HG03460 (cell line): ENCODE results near the gene ANKRD12.
"Not testable (repeated sequence)": the region's sequence is repeated elsewhere in the genome, so short reads cannot be mapped to it uniquely, and the experiment has no call there.

ENCODE experiments used
- ATAC-seq: cut with Tn5 transposase; IDR thresholded peaks from one replicate; pipeline ENCODE4 v1.9.1; 2021; ENCODE audit not compliant: unreplicated experiment

Gene ANKRD12

GRCh38 chr18:9140381-9140780 lies 3.8 kb downstream of the ANKRD12 start:
- no peak for ATAC-seq

- no peak for ATAC-seq
Observed at GRCh38 chr18:9140984-9141383, 4.4 kb downstream of the ANKRD12 start.

DNA sequence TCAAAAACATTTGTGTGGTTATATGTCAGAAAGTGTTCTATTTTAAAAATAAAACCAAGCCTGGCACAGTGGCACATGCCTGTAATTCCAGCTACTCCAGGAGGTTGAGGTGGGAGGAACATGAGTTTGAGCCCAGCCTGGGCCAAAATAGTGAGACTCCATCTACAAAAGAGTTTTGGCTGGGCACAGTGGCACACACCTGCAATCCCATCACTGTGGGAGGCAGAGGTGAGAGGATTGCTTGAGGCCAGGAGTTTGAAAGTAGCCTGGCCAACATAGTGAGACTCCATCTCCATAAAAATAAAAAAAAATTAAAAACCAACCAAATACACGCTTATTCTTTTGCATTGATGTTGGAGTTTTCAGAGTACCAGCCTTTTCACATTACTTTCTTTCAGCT lies 9.6 kb downstream of the ANKRD12 start:
- no peak for ATAC-seq

DNA sequence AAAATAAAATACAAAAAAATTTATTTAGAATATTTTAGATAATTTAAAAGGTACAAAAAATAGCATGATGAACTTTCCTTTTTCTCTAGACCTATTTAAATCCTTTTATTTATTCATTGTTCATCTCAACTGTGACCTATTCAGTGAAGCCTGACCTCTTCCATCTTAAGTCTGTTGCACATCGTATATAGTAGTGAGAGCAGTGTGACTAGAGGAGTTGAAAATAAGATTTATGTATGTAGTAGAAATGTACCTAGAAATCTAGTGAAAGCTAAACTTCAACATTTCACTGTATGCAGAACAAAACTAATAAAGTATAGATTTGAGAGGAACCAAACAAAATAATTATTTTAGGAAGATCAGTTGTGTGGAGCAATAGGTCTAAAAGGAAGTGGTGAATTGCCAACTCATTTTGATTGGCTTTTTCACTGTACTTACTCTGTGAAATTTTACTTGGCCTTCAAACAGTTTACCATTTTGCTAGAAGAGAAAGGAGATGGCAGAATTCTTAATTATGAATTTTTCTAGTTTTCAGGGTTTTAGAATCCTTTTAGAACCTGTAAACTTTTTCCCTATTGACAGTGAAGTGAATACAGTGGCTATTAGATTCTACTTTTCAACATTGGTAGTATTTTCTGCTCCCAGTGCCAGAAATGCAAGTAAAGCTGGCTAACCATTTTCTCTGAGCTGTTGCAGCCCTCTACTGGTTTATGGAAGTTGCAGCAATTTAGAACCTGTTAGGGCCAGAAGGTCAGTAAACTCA lies 11.0 kb downstream of the ANKRD12 start:
- ATAC-seq: peak; percentile 39

DNA sequence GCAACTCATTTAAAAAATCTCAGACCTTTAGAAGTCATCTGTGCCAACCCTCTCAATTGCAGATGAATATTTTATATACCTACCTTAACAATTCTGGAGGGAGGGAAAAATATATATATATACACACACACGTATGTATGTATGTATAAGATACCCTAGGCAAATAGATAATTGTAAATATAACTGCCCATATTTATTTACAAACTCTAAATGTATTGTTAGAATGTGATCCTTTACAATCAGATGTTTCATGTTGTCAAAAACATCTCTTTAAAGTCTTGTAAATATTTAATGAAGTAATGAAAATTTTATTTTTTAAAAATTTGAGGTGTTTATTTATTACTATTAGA lies 11.6 kb downstream of the ANKRD12 start:
- ATAC-seq: no peak

DNA sequence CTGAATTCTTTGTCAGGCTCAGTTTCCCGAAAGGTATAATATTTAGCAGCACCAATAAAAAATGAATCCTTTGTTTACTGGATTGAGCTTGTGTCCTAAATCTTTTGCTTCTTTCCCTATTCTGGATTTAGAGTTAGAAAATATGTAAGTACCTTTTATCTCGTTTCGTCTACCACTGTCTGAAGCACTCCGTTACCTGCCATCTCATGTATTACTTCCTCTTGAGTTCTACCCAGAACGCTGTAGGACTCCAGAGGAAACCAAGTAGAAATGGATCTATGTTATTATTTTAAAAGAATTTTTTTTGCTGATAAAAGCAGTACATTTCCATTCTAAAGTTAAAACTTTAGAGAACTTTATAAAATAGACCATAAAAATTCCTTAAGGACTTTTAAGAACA lies 13.5 kb downstream of the ANKRD12 start:
- ATAC-seq: no peak

DNA sequence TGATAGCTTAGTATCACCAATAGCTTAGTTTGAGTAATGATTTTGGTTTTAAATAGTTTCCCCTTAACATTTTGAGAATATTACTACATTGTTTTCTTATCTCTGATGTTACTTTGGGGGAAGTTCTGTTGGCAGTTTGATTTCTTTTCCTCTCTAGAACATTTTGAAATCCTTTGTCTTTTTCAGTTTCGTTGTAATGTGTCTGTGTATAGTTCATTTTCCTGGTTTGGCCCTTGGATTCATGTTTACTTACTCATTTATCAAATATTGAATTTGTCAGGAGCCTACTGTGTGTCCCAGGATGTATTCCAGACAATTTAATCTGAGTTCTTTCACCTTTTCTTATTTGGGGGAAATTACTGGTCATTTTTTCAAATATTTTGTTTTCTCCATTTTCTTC lies 16.7 kb downstream of the ANKRD12 start:
- ATAC-seq: no peak

- no peak for ATAC-seq
Observed at GRCh38 chr18:9156604-9157249, 20.1 kb downstream of the ANKRD12 start.

DNA sequence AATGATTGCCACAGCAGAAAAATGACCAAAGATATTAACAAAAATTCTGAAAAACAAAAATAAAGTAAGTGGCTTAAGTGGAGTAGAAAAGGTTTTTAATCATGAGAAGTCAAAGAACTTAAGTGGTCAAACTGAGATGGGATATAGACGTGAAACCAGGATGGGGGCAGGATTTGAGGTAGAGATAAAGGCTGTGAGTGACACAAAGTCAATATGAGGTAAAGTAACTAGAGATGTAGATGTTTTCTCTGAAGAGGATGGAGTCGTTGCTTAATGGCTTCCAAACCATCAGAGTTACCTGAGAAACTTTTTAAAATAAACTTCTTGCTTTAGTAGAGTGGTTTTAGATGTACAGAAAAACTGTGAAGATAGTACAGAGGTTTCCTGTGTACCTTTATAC lies 21.2 kb downstream of the ANKRD12 start:
- no peak for ATAC-seq

DNA sequence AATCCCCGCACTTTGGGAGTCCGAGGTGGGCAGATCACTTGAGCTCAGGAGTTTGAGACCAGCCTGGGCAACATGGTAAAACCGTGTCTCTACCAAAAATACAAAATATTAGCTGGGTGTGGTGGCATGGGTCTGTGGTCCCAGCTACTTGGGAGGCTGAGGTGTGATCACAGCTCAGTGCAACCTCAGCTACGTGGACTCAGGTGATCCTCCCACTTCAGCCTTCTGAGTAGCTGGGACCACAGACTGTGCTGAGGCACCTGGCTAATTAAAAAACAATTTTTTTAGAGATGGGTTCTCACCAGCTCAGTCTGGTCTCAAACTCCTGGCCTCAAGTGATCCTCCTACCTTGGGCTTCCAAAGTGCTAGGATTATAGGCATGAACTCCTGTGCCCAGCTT lies 23.4 kb downstream of the ANKRD12 start:
- no peak for ATAC-seq

DNA sequence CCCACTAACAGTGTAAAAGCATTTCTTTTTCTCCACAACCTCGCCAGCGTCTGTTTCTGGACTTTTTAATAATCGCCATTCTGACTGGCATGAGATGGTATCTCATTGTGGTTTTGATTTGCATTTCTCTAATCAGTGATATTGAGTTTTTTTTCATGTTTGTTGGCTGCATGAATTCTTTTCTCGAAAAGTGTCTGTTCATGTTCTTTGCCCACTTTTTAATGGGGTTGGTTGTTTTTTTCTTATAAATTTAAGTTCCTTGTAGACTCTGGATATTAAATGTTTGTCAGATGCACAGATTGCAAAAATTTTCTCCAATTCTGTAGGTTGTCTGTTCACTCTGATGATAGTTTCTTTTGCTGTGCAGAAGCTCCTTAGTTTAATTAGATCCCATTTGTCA lies 26.1 kb downstream of the ANKRD12 start:
- ATAC-seq: not testable (repeated sequence)

- ATAC-seq: not testable (repeated sequence)
Observed at GRCh38 chr18:9164149-9164548, 27.6 kb downstream of the ANKRD12 start.

- ATAC-seq: not testable (repeated sequence)
Observed at GRCh38 chr18:9165883-9166282, 29.3 kb downstream of the ANKRD12 start.

- not testable (repeated sequence) for ATAC-seq
Observed at GRCh38 chr18:9169515-9169914, 32.9 kb downstream of the ANKRD12 start.

DNA sequence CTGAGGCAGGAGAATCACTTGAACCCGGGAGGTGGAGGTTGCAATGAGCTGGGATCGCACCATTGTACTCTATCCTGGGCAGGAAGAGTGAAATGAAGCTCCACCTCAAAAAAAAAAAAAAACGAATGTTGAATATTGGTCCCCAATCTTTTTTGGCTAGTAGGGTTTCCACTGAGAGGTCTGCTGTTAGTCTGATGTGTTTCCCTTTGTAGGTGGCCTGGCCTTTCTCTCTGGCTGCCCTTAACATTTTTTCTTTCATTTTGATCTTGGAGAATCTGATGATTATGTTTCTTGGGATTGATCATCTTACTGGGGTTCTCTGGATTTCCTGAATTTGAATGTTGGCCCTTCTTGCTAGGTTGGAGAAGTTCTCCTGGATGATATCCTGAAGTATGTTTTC lies 35.3 kb downstream of the ANKRD12 start:
- ATAC-seq: not testable (repeated sequence)

GRCh38 chr18:9172506-9173127 lies 36.0 kb downstream of the ANKRD12 start:
- no peak for ATAC-seq

DNA sequence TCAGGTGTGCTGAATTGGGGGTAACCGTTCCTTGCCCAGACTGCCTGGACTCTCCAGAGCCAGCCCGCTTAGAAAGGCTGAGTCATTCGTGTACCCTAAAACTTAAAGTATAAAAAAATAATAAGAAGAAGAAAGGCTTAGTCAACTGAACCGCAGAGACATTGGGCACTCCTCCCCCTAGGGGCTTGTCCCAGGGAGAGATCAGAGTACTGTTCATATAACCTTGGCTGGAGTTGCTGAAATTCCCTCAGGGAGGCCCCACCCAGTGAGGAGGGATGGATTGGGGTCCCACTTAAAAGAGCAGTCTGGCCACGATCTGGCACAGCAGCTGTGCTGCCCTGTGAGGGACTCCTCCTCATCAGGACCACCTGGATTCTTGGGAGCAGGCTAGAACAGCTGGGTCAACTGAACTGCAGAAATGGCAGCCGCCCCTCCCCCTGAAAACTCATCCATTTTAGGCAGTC lies 37.2 kb downstream of the ANKRD12 start:
- no peak for ATAC-seq

DNA sequence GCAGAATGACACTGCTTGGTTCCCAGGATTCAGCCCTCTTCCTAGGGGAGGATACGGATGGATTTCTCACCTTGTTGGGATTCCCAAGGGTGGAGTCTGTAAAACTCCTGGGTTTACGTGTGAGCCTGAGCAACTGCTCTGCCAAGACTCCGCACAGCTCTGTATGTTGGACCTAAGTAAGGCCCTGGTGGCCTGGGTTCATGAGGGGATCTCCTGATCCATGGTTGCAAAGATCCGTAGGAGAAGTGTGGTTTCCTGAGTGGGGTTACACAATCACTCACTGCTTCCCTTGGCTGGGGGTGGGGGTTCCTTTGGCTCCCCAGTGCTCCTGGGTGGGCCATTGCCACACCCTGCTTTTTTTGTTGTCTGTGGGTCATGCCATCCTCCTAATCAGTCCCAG lies 37.7 kb downstream of the ANKRD12 start:
- no peak for ATAC-seq

DNA sequence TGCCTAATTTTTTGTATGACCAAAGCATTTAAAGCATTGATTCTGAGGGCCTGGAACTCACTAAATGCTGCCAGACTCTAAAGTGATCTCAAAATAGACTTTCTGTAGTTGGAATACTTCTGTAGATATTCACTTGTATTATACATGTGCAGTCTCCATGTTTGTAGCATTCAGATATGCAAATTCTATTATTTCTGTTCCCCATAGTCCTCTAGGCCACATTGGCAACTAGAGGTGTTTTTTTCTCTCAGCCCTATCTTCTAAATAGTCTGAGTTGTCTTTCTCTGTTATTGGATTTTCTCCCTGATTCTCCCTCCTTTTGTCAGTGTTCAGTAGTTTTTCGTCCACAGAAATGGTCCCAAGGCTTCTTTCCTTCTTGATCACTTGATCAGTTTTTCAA lies 38.5 kb downstream of the ANKRD12 start:
- no peak for ATAC-seq

GRCh38 chr18:9177031-9177430 lies 40.5 kb downstream of the ANKRD12 start:
- ATAC-seq: no peak

GRCh38 chr18:9177466-9177865 lies 40.9 kb downstream of the ANKRD12 start:
- ATAC-seq: no peak

DNA sequence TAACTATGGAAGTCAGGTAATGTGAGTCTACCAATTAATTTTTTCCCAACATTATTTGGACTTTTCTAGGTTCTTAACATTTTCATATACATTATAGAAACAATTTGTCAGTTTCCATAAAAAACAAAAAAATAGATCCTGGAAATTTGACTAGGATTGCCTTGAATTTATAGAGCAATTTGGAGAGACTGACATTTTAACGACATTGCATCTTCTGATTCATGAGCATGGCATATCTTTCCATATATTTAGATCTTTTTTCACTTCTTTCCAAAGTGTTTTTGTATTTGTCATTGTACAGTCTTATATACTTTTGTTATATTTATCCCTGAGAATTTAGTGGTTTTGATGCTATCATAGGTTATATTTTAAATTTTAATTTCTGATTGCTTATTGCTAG lies 42.0 kb downstream of the ANKRD12 start:
- no peak for ATAC-seq
